CD4-positive, CD25-positive, alpha-beta regulatory T cell (primary cell): ENCODE data around the gene ENKUR. TPM values are rescaled to one million over a fixed set of nuclear protein-coding genes. Genes with fewer than 3 reads are reported as not detected.
"Not testable (repeated sequence)": the region's sequence is repeated elsewhere in the genome, so short reads cannot be mapped to it uniquely, and the experiment has no call there.

Experiments
- ATAC-seq, 2 donors: fragments of 150-1000 bp; cut with Tn5 transposase; one replicate each; pipeline ENCODE4 v1.10.0; 2021; ENCODE audit warnings: low read depth in 2 of 2, moderate number of reproducible peaks in 2 of 2, moderate library complexity in 1 of 2
- DNase-seq, 3 donors: peaks; one replicate each; pipeline versions ENCODE4 v3.0.0 to v3.0.0-alpha.2; 2012 to 2022; ENCODE audit warnings: mixed read lengths in 1 of 3
- H3K27ac ChIP-seq: one replicate; pipeline ENCODE4 v1.7.0; 2013; ENCODE audit warnings: mild to moderate bottlenecking, low read length; ENCODE audit not compliant: insufficient read depth, poor library complexity, severe bottlenecking
- H3K27me3 ChIP-seq: one replicate; pipeline ENCODE4 v1.7.0; 2013; ENCODE audit warnings: low read length; ENCODE audit not compliant: control insufficient read depth, insufficient read depth
- H3K36me3 ChIP-seq: one replicate; pipeline ENCODE4 v1.7.0; 2013; ENCODE audit warnings: mild to moderate bottlenecking, low read length, moderate library complexity; ENCODE audit not compliant: control insufficient read depth, insufficient read depth
- H3K4me1 ChIP-seq: 2 replicates; pipeline ENCODE4 v1.7.0; 2013; ENCODE audit warnings: mild to moderate bottlenecking, low read length; ENCODE audit not compliant: insufficient read depth, control insufficient read depth, poor library complexity, severe bottlenecking
- H3K4me3 ChIP-seq: one replicate; pipeline ENCODE4 v1.7.0; 2013; ENCODE audit warnings: low read depth, mild to moderate bottlenecking, low read length, moderate library complexity
- H3K9me3 ChIP-seq, 2 experiments: 1 replicate in 1 of 2; 2 replicates in 1 of 2; pipeline ENCODE4 v1.7.0; 2013; ENCODE audit warnings: low read length in 2 of 2, mild to moderate bottlenecking in 1 of 2, moderate library complexity in 1 of 2; ENCODE audit not compliant: control insufficient read depth in 2 of 2
- H3K27ac Mint-ChIP-seq, 3 donors: one replicate each; pipeline ENCODE4 v1.8.0; 2020 to 2022; ENCODE audit warnings: mild to moderate bottlenecking in 3 of 3, mixed read lengths in 3 of 3, moderate library complexity in 2 of 3
- H3K27me3 Mint-ChIP-seq: one replicate; pipeline ENCODE4 v1.8.0; 2022; ENCODE audit warnings: mild to moderate bottlenecking, mixed read lengths
- H3K36me3 Mint-ChIP-seq: one replicate; pipeline ENCODE4 v1.8.0; 2020; ENCODE audit warnings: mixed read lengths
- H3K4me1 Mint-ChIP-seq, 4 donors: one replicate each; pipeline ENCODE4 v1.8.0; 2020 to 2022; ENCODE audit warnings: mixed read lengths in 4 of 4, mild to moderate bottlenecking in 1 of 4
- H3K4me3 Mint-ChIP-seq, 4 donors: one replicate each; pipeline ENCODE4 v1.8.0; 2020 to 2022; ENCODE audit warnings: mild to moderate bottlenecking in 4 of 4, mixed read lengths in 4 of 4, moderate library complexity in 3 of 4
- H3K9me3 Mint-ChIP-seq, 7 donors: one replicate each; pipeline ENCODE4 v1.8.0; 2020 to 2022; ENCODE audit warnings: mixed read lengths in 7 of 7, mild to moderate bottlenecking in 3 of 7, moderate library complexity in 2 of 7
- polyA plus RNA-seq, 4 donors: library from polyadenylated mRNA; unstranded; fragments of 300-500 nt; fragmentation: Illumina TruSeq; gene quantifications; one replicate each; pipeline ENCODE4 v1.2.3, GENCODE V29; 2021
- total RNA-seq: library from RNA; stranded (reverse); gene quantifications from one replicate; pipeline ENCODE4 v1.2.3, GENCODE V29; 2022

ENKUR gene
- total and polyA plus RNA-seq, 5 donors from 2014 or later: 0.10 to 2.3 TPM; not detected in 3

DNA sequence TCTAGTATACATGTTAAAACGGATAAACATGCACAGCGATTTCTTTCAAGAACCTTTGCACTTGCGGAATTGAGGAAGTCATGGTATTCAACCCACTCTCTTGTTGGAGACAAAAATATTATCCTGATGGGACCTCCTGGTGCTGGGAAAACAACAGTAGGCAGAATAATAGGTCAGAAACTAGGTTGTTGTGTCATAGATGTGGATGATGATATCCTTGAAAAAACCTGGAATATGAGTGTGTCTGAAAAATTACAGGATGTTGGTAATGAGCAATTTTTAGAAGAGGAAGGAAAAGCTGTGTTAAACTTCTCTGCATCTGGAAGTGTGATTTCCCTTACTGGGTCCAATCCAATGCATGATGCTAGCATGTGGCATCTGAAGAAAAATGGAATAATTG lies 7.3 kb upstream of the ENKUR start:
- H3K36me3 ChIP-seq: no peaks in the 10 kb centered on the region
- peaks cover under 1% of the 10 kb centered on the region for H3K4me1 ChIP-seq
- no peaks in the 10 kb centered on the region for H3K27me3 ChIP-seq
- ATAC-seq: no peak
- no peak overlapping the region for H3K4me3 ChIP-seq
- no peak overlapping the region for H3K27ac Mint-ChIP-seq
- H3K9me3 Mint-ChIP-seq: no peaks in the 10 kb centered on the region
- no peaks in the 10 kb centered on the region for H3K27me3 Mint-ChIP-seq
- H3K36me3 Mint-ChIP-seq: peaks cover 13% of the 10 kb centered on the region
- H3K4me3 Mint-ChIP-seq: no peak overlapping the region
- peaks cover 0 to 4% (median 0%) of the 10 kb centered on the region in 4 donors for H3K4me1 Mint-ChIP-seq
- no peaks in the 10 kb centered on the region for H3K9me3 ChIP-seq
- H3K27ac ChIP-seq: no peak overlapping the region
- DNase-seq: no peak

DNA sequence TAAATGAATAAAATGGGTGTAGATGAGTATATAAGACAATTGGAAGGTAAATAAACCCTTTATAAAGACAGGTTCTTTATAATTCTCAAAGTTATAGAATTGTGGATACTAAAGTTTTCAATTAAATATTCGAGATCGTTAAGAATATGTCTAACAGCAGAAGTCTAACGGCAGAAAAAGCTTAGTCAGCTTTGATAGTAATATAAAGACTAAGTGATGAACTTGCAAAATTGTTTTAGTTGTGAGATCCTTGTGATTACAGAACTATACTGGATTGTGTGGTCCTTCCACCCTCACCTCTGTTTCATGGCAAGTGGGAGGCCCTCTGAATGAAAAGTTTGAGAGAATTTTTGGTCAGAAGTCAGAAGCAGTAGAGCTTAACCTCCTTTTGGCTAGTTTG lies 2.7 kb upstream of the ENKUR start:
- DNase-seq (no peak), ATAC-seq (no peak)
- H3K27me3 Mint-ChIP-seq: peaks cover 8% of the 10 kb centered on the region
- Histone ChIP-seq H3K9me3 (no peaks in the 10 kb centered on the region), H3K27ac (no peak overlapping the region), H3K4me1 (peaks cover 21% of the 10 kb centered on the region), H3K27me3 (no peaks in the 10 kb centered on the region), H3K4me3 (no peak overlapping the region), H3K36me3 (no peaks in the 10 kb centered on the region)
- H3K36me3 Mint-ChIP-seq: peaks cover 12% of the 10 kb centered on the region
- H3K9me3 Mint-ChIP-seq: peaks cover 0 to 2% (median 0%) of the 10 kb centered on the region in 7 donors
- no peak overlapping the region for H3K4me3 Mint-ChIP-seq
- peak overlapping the region in 2 of 3 donors; percentile 26 to 60 for H3K27ac Mint-ChIP-seq
- peaks cover 7 to 24% (median 17%) of the 10 kb centered on the region in 4 donors for H3K4me1 Mint-ChIP-seq

DNA sequence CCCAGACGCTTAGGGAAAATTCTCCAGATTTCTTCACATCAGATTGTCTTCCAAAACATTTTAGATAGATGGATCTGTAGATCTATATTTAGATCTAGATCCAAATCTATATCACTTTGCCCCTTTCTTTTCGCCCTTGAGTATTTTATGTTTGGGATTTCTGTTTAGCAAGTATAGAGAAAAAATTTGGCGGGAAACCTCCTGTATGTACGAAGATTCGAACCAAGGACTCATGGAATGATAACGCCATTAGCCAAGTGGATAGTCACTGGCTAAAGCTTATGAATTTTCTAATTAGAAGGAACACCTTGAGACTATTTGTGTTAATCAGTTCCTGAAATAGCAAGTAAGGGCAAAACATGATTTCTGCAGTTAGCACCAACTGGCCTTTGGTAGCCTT lies 1.7 kb upstream of the ENKUR start:
- H3K4me3 Mint-ChIP-seq: peak overlapping the region; percentile 90 to 95 (median 93)
- H3K36me3 Mint-ChIP-seq: peaks cover 6% of the 10 kb centered on the region
- peak overlapping the region; percentile 94 to 98 (median 95) for H3K27ac Mint-ChIP-seq
- no peaks in the 10 kb centered on the region for H3K9me3 ChIP-seq
- H3K4me3 ChIP-seq: peak overlapping the region; percentile 94
- peaks cover 8% of the 10 kb centered on the region for H3K27me3 Mint-ChIP-seq
- no peaks in the 10 kb centered on the region for H3K27me3 ChIP-seq
- H3K9me3 Mint-ChIP-seq: peaks cover 0 to 2% (median 0%) of the 10 kb centered on the region in 7 donors
- DNase-seq (no peak), ATAC-seq (no peak)
- peaks cover 7 to 24% (median 20%) of the 10 kb centered on the region in 4 donors for H3K4me1 Mint-ChIP-seq
- H3K27ac ChIP-seq: peak overlapping the region; percentile 80
- peaks cover 21% of the 10 kb centered on the region for H3K4me1 ChIP-seq
- no peaks in the 10 kb centered on the region for H3K36me3 ChIP-seq

GRCh38 chr10:25017154-25017590 lies 1.2 kb upstream of the ENKUR start:
- Histone ChIP-seq H3K27ac (peak overlapping the region; percentile 80), H3K36me3 (no peaks in the 10 kb centered on the region), H3K27me3 (no peaks in the 10 kb centered on the region), H3K4me1 (peaks cover 21% of the 10 kb centered on the region), H3K4me3 (peak overlapping the region; percentile 94), H3K9me3 (no peaks in the 10 kb centered on the region)
- ATAC-seq (no peak), DNase-seq (peak in 1 of 3 donors; percentile 32)
- Mint-ChIP-seq H3K36me3 (peaks cover 4% of the 10 kb centered on the region), H3K4me3 (peak overlapping the region; percentile 90 to 95 (median 93)), H3K4me1 (peaks cover 7 to 24% (median 20%) of the 10 kb centered on the region in 4 donors), H3K9me3 (peaks cover 0 to 2% (median 0%) of the 10 kb centered on the region in 7 donors), H3K27me3 (peaks cover 8% of the 10 kb centered on the region), H3K27ac (peak overlapping the region; percentile 94 to 98 (median 95))

- H3K4me1 Mint-ChIP-seq: peaks cover 7 to 24% (median 20%) of the 10 kb centered on the region in 4 donors
- peak within 1 kb of the TSS; percentile 90 to 95 (median 93) for H3K4me3 Mint-ChIP-seq
- H3K9me3 ChIP-seq: no peaks in the 10 kb centered on the region
- H3K27ac ChIP-seq: peak within 1 kb of the TSS; percentile 80
- H3K27me3 ChIP-seq: no peaks in the 10 kb centered on the region
- peaks cover 0 to 2% (median 0%) of the 10 kb centered on the region in 7 donors for H3K9me3 Mint-ChIP-seq
- peaks cover 21% of the 10 kb centered on the region for H3K4me1 ChIP-seq
- H3K36me3 Mint-ChIP-seq: no peaks in the 10 kb centered on the region
- no peaks in the 10 kb centered on the region for H3K36me3 ChIP-seq
- H3K4me3 ChIP-seq: peak within 1 kb of the TSS; percentile 94
- peak within 1 kb of the TSS; percentile 94 to 98 (median 95) for H3K27ac Mint-ChIP-seq
- DNase-seq (peak; percentile 95 to 99 (median 95)), ATAC-seq (peak; percentile 98)
- H3K27me3 Mint-ChIP-seq: peaks cover 8% of the 10 kb centered on the region
Measured at GRCh38 chr10:25016376-25017153, 607 bp upstream of the ENKUR start, which contains the start of gene THNSL1. THNSL1 (plus strand) TSS chr10:25016612; CDS start chr10:25023224, 6,612 bp downstream.

DNA sequence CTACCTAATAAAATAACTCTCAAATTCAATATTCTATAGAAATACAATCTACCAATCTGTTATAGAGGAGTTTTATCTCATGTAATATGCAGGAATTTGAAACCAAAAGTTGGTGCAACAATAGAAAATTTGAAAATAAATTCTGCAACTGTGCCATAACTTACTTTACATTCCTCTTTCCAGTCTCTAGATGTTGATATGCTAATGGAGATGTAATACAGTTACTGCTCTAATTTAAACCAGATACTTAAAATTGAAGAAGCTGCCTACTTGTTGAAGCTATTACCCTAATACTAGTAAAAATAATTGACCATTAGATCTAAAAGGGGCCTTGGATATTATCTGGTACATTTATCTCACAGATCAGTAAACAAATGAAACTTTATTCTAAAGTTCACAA lies 1.4 kb downstream of the ENKUR start:
- no peak for ATAC-seq
- Histone ChIP-seq H3K4me3 (no peak overlapping the region), H3K4me1 (peaks cover 21% of the 10 kb centered on the region), H3K36me3 (no peaks in the 10 kb centered on the region), H3K27ac (no peak overlapping the region), H3K27me3 (no peaks in the 10 kb centered on the region), H3K9me3 (no peaks in the 10 kb centered on the region)
- no peak for DNase-seq
- Mint-ChIP-seq H3K9me3 (peaks cover 0 to 4% (median 0%) of the 10 kb centered on the region in 7 donors), H3K4me1 (peaks cover 7 to 24% (median 20%) of the 10 kb centered on the region in 4 donors), H3K36me3 (no peaks in the 10 kb centered on the region), H3K27me3 (peaks cover 8% of the 10 kb centered on the region), H3K4me3 (no peak overlapping the region), H3K27ac (no peak overlapping the region)

DNA sequence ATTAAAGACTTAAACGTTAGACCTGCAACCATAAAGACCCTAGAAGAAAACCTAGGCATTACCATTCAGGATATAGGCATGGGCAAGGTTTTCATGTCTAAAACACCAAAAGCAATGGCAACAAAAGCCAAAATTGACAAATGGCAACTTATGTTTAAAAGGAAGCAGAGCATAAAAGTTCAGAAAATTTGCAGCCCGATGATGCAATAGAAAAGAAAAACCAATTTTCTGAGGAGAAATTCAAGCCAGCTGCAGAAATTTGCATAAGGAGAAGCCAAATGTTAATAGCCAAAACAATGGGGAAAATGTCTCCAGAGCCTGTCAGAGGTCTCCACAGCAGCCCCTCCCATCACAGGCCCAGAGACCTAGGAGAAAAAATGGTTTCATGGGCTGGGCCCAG lies 4.4 kb downstream of the ENKUR start:
- H3K4me3 Mint-ChIP-seq, H3K27ac ChIP-seq, H3K9me3 ChIP-seq, H3K27ac Mint-ChIP-seq, H3K4me3 ChIP-seq, ATAC-seq, DNase-seq, H3K36me3 Mint-ChIP-seq, H3K36me3 ChIP-seq, H3K27me3 Mint-ChIP-seq, H3K9me3 Mint-ChIP-seq, H3K27me3 ChIP-seq, H3K4me1 ChIP-seq: not testable (repeated sequence)
- peaks cover 3 to 13% (median 9%) of the 10 kb centered on the region in 4 donors for H3K4me1 Mint-ChIP-seq
